Gastrocnemius medialis (tissue), 4 donors: Measurements from ENCODE around the gene ATRNL1.

Experiments
- CTCF ChIP-seq, 5 experiments: fragments of 450-650 bp in 3 of 5; fragments of 200-600 bp in 2 of 5; sonication (generic) in 2 of 5; IDR thresholded peaks in 4 of 5; conservative IDR thresholded peaks in 1 of 5; 1 replicate in 4 of 5; 2 replicates in 1 of 5; pipeline ENCODE4 v1.5.1; 2016 to 2019; ENCODE audit warnings: antibody characterized with exemption in 5 of 5, mild to moderate bottlenecking in 3 of 5, moderate library complexity in 3 of 5
- POLR2A ChIP-seq, 2 donors: fragments of 450-650 bp; IDR thresholded peaks; one replicate each; pipeline ENCODE4 v1.6.1; 2017; ENCODE audit warnings: antibody characterized with exemption in 2 of 2, mild to moderate bottlenecking in 2 of 2, moderate library complexity in 2 of 2

- TF ChIP-seq CTCF (IDR thresholded peaks at IDR 0.05 in 4 of 5, conservative IDR thresholded peaks at IDR 0.05 in 1 of 5) = no peak
- no peak for TF ChIP-seq POLR2A (IDR thresholded peaks at IDR 0.05)
These were observed 697.1 kb downstream of the ATRNL1 start for GRCh38 chr10:115790220-115790619.
